Panc1 (cell line): ENCODE data around the gene GARS1. TPM values are rescaled to one million over a fixed set of nuclear protein-coding genes. Genes with fewer than 3 reads are reported as not detected.

Experiments
- ATAC-seq: fragments of 200-7000 bp; cut with Tn5 transposase; 2 replicates; pipeline ENCODE4 v1.9.1; 2020; ENCODE audit warnings: mild to moderate bottlenecking, moderate library complexity
- BruUV-seq: library from RNA; stranded (reverse); fragments of 400-500 nt; replicated peaks from 2 replicates; lab custom pipeline; 2021; lab: Mats Ljungman, UMichigan
- CTCF ChIA-PET: fragments of 300-600 bp; sonication (Branson Sonifier 250); formaldehyde crosslinking; loops from one replicate; lab custom pipeline; 2022; ENCODE audit warnings: antibody characterized with exemption; lab: Charles Lee
- POLR2A ChIA-PET: fragments of 300-600 bp; sonication (Branson Sonifier 250); formaldehyde crosslinking; loops from one replicate; lab custom pipeline; 2022; ENCODE audit warnings: antibody characterized with exemption; lab: Charles Lee
- DNase-seq: peaks from one replicate; pipeline ENCODE4 v3.0.0-alpha.2; 2010; ENCODE audit warnings: low read depth, low spot score
- H3K27ac ChIP-seq: 2 replicates; pipeline ENCODE4 v1.5.1; 2011; ENCODE audit warnings: mild to moderate bottlenecking, low read length, inconsistent platforms
- H3K27me3 ChIP-seq: fragments of 200-500 bp; sonication (Bioruptor generic); 2 replicates; pipeline ENCODE4 v1.6.0; 2014; ENCODE audit warnings: low read length, inconsistent platforms; ENCODE audit not compliant: control insufficient read depth, insufficient read depth
- H3K36me3 ChIP-seq: fragments of 200-500 bp; sonication (Bioruptor generic); 2 replicates; pipeline ENCODE4 v1.5.1; 2014; ENCODE audit warnings: inconsistent platforms, mild to moderate bottlenecking, low read length, moderate library complexity; ENCODE audit not compliant: control insufficient read depth, insufficient read depth
- H3K4me1 ChIP-seq: 2 replicates; pipeline ENCODE4 v1.5.1; 2011; ENCODE audit warnings: inconsistent platforms, mild to moderate bottlenecking, low read length, moderate library complexity; ENCODE audit not compliant: control insufficient read depth, insufficient read depth
- H3K4me3 ChIP-seq, 2 experiments: 2 replicates each; pipeline ENCODE4 v1.5.1; 2011 to 2012; ENCODE audit warnings: low read depth in 2 of 2, low read length in 2 of 2, mild to moderate bottlenecking in 2 of 2, inconsistent platforms in 1 of 2, moderate library complexity in 1 of 2
- H3K9me3 ChIP-seq: fragments of 200-500 bp; sonication (Bioruptor generic); 2 replicates; pipeline ENCODE4 v1.5.1; 2014; ENCODE audit warnings: low read depth, mild to moderate bottlenecking, inconsistent platforms, low read length, moderate library complexity; ENCODE audit not compliant: control insufficient read depth, insufficient read depth
- POLR2AphosphoS5 ChIP-seq: IDR thresholded peaks from 2 replicates; pipeline ENCODE4 v1.6.1; 2012; ENCODE audit warnings: mild to moderate bottlenecking, low read depth, low read length, moderate library complexity
- REST ChIP-seq, 2 experiments: IDR thresholded peaks; 2 replicates each; pipeline ENCODE4 v1.6.1; 2011 to 2012; ENCODE audit warnings: low read depth in 2 of 2, control low read depth in 1 of 2, low read length in 1 of 2, mild to moderate bottlenecking in 1 of 2, moderate library complexity in 1 of 2; ENCODE audit not compliant: insufficient read depth in 1 of 2
- SIN3A ChIP-seq: IDR thresholded peaks from 2 replicates; pipeline ENCODE4 v1.6.1; 2012; ENCODE audit warnings: low read depth, mild to moderate bottlenecking, low read length, moderate library complexity, borderline replicate concordance; ENCODE audit not compliant: insufficient read depth
- TCF7L2 ChIP-seq: IDR thresholded peaks from 2 replicates; pipeline ENCODE4 v1.6.1; 2011; ENCODE audit warnings: mild to moderate bottlenecking, low read depth, low read length, inconsistent platforms
- in situ Hi-C: cut with HindIII; loops from 2 replicates; pipeline ENCODE4 v1.10.0; 2016; ENCODE audit warnings: low sequenced_read_pairs, low pct_unique_long_range_greater_than_20kb
- intact Hi-C: fragments of 100-400 bp; cut with micrococcal nuclease; formaldehyde crosslinking; loops from one replicate; pipeline ENCODE4 v1.10.0; 2022; ENCODE audit not compliant: unreplicated experiment
- total RNA-seq: library from RNA; stranded (reverse); gene quantifications from one replicate; pipeline ENCODE4 v1.2.1, GENCODE V29; 2021; ENCODE audit not compliant: unreplicated experiment
- TF ChIP-seq, protein P1 (sequence below): fragments of 450-650 bp; IDR thresholded peaks from 2 replicates; pipeline ENCODE4 v1.5.1; 2017; ENCODE audit warnings: mild to moderate bottlenecking

The GARS1 gene
- total RNA-seq, 1 experiment from 2014 or later: 271 TPM

- Histone ChIP-seq H3K36me3 (peaks cover 88% of the 10 kb centered on the region), H3K9me3 (no peaks in the 10 kb centered on the region), H3K27ac (no peak overlapping the region), H3K27me3 (no peaks in the 10 kb centered on the region), H3K4me1 (no peaks in the 10 kb centered on the region), H3K4me3 (no peak overlapping the region)
- DNase-seq (no peak), ATAC-seq (no peak)
- TF ChIP-seq TCF7L2: no peak
- TF ChIP-seq, protein P1, sequence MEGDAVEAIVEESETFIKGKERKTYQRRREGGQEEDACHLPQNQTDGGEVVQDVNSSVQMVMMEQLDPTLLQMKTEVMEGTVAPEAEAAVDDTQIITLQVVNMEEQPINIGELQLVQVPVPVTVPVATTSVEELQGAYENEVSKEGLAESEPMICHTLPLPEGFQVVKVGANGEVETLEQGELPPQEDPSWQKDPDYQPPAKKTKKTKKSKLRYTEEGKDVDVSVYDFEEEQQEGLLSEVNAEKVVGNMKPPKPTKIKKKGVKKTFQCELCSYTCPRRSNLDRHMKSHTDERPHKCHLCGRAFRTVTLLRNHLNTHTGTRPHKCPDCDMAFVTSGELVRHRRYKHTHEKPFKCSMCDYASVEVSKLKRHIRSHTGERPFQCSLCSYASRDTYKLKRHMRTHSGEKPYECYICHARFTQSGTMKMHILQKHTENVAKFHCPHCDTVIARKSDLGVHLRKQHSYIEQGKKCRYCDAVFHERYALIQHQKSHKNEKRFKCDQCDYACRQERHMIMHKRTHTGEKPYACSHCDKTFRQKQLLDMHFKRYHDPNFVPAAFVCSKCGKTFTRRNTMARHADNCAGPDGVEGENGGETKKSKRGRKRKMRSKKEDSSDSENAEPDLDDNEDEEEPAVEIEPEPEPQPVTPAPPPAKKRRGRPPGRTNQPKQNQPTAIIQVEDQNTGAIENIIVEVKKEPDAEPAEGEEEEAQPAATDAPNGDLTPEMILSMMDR: no peak
- TF ChIP-seq SIN3A: no peak
- no peak for TF ChIP-seq POLR2AphosphoS5
- no peak for TF ChIP-seq REST (IDR thresholded peaks at IDR 0.05; ENCODE audit: insufficient read depth in 1 of 2, low read depth in 2 of 2, low read length in 1 of 2)
- in situ Hi-C loops: no loop called here
- ChIA-PET POLR2A (interaction anchor here (0.6 kb wide), 1 partner anchor 14 kb away, joined by 6 read pairs; no protein-coding TSS in a partner anchor), CTCF (no interaction called here)
- BruUV-seq: no TSS peak
- intact Hi-C loops: no loop called here
These were observed 11.2 kb downstream of the GARS1 start for GRCh38 chr7:30605832-30606231.

GRCh38 chr7:30612658-30613265 is 18.1 kb downstream of the GARS1 start:
- Histone ChIP-seq H3K4me3 (no peak overlapping the region), H3K27ac (no peak overlapping the region), H3K4me1 (no peaks in the 10 kb centered on the region), H3K27me3 (no peaks in the 10 kb centered on the region), H3K9me3 (no peaks in the 10 kb centered on the region), H3K36me3 (peaks cover 83% of the 10 kb centered on the region)
- DNase-seq (no peak), ATAC-seq (no peak)
- BruUV-seq: no TSS peak
- intact Hi-C loops: no loop called here
- TF ChIP-seq POLR2AphosphoS5: 0 out of 2 replicates have a peak, but pooled peaks have one; percentile 17
- TF ChIP-seq, protein P1: no peak
- in situ Hi-C loops: no loop called here
- ChIA-PET POLR2A (interaction anchor here (0.6 kb wide), 1 partner anchor 15 kb away, joined by 3 read pairs; no protein-coding TSS in a partner anchor), CTCF (no interaction called here)
